ENCODE measurements around the gene IL33. TPM values are rescaled to one million over a fixed set of nuclear protein-coding genes. Genes with fewer than 3 reads are reported as not detected.

The IL33 gene
- polyA plus RNA-seq, 1 of the 3 experiments (the other 2 are of a cell fraction), result not detected

DNA sequence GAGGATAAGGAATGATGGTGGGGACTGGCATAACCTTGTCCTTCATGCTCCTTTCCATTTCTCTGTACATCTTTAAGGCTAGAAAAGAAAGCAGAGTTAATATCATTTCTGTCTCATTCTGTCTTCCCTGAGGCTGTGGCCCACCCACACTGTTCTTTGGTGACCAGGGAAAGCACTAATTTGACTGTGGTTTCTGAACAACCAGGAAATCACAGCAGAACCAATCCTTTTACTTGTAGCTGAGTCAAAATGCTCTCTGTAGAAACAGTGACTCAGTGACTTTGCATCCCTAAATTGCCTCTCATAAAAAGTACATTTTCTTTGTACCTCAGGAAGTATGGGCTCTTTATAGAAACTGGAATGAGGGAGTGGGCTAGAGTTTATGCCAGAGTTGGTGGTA lies 28.1 kb downstream of the IL33 start:
- Histone ChIP-seq H4K20me1 (ENCODE audit: insufficient read depth) (no peaks in the 10 kb centered on the region), H3F3A (replicated peaks; ENCODE audit: insufficient read depth) (no peaks in the 10 kb centered on the region), H3K36me3 (replicated peaks in 1 of 2; ENCODE audit: control insufficient read depth in 1 of 2, insufficient read depth in 2 of 2, low read length in 1 of 2) (no peaks in the 10 kb centered on the region), H3K4me3 (ENCODE audit: low read depth in 2 of 2, low read length in 1 of 2) (no peak overlapping the region), H3K79me2 (ENCODE audit: insufficient read depth) (no peaks in the 10 kb centered on the region), H3K27me3 (ENCODE audit: insufficient read depth) (no peaks in the 10 kb centered on the region), H3K4me2 (no peak overlapping the region), H3K27ac (ENCODE audit: low read depth in 2 of 2, low read length in 1 of 2) (no peak overlapping the region), H3K9me3 (no peaks in the 10 kb centered on the region), H3K9ac (no peak overlapping the region), H3K9me2 (no peaks in the 10 kb centered on the region), H3K4me1 (ENCODE audit: control insufficient read depth in 1 of 2, insufficient read depth in 2 of 2, low read depth in 1 of 2, low read length in 1 of 2) (no peaks in the 10 kb centered on the region), H2AFZ (ENCODE audit: low read depth) (peak overlapping the region; percentile 22; the same call in 1 of the 2 replicates)
- POLR2A ChIA-PET, result no interaction called here
- DNase-seq, result no peak
- CTCF ChIA-PET, result no interaction called here
- no peak for TF ChIP-seq CTCF (IDR thresholded peaks at IDR 0.05)
- no peak for TF ChIP-seq PBX3 (IDR thresholded peaks at IDR 0.05)
- no peak for TF ChIP-seq USF1 (IDR thresholded peaks at IDR 0.05; ENCODE audit: borderline replicate concordance, low read depth)
- TF ChIP-seq REST (IDR thresholded peaks at IDR 0.05; ENCODE audit: low read depth, low read length), result no peak
- no peak for TF ChIP-seq GATA2 (CRISPR knock-in tag; IDR thresholded peaks at IDR 0.05)

- Histone ChIP-seq H4K20me1 (ENCODE audit: insufficient read depth) (no peaks in the 10 kb centered on the region), H3K9ac (no peak overlapping the region), H3K27ac (ENCODE audit: low read depth in 2 of 2, low read length in 1 of 2) (no peak overlapping the region), H3K27me3 (ENCODE audit: insufficient read depth) (no peaks in the 10 kb centered on the region), H3K79me2 (ENCODE audit: insufficient read depth) (no peaks in the 10 kb centered on the region), H3K4me3 (ENCODE audit: low read depth in 2 of 2, low read length in 1 of 2) (no peak overlapping the region), H3K9me3 (no peaks in the 10 kb centered on the region), H3K4me1 (ENCODE audit: control insufficient read depth in 1 of 2, insufficient read depth in 2 of 2, low read depth in 1 of 2, low read length in 1 of 2) (no peaks in the 10 kb centered on the region), H3K4me2 (no peak overlapping the region), H3F3A (replicated peaks; ENCODE audit: insufficient read depth) (no peaks in the 10 kb centered on the region), H3K36me3 (replicated peaks in 1 of 2; ENCODE audit: control insufficient read depth in 1 of 2, insufficient read depth in 2 of 2, low read length in 1 of 2) (no peaks in the 10 kb centered on the region), H3K9me2 (no peaks in the 10 kb centered on the region), H2AFZ (ENCODE audit: low read depth) (no peak overlapping the region)
- ChIA-PET CTCF (interaction anchor here (0.6 to 1.4 kb wide), 2 partner anchors 11 to 18 kb away, joined by 3 read pairs; no protein-coding TSS in a partner anchor), POLR2A (no interaction called here)
- DNase-seq, result no peak
- WGBS (ENCODE audit: low lambda C conversion rate), result 31% methylated on average over 4 of the region's 4 CpGs
- no peak for TF ChIP-seq FOXJ3 (CRISPR knock-in tag; IDR thresholded peaks at IDR 0.05)
- TF ChIP-seq EP300 (IDR thresholded peaks at IDR 0.05; ENCODE audit: borderline replicate concordance in 1 of 2, low read depth in 1 of 2, low read length in 1 of 2), result no peak
- no peak for TF ChIP-seq MXI1 (IDR thresholded peaks at IDR 0.05; ENCODE audit: low read depth, low read length)
- no peak for TF ChIP-seq PBX3 (IDR thresholded peaks at IDR 0.05)
- no peak for TF ChIP-seq CTCF (IDR thresholded peaks at IDR 0.05)
- no peak for TF ChIP-seq USF1 (IDR thresholded peaks at IDR 0.05; ENCODE audit: borderline replicate concordance, low read depth)
- TF ChIP-seq, protein P1, sequence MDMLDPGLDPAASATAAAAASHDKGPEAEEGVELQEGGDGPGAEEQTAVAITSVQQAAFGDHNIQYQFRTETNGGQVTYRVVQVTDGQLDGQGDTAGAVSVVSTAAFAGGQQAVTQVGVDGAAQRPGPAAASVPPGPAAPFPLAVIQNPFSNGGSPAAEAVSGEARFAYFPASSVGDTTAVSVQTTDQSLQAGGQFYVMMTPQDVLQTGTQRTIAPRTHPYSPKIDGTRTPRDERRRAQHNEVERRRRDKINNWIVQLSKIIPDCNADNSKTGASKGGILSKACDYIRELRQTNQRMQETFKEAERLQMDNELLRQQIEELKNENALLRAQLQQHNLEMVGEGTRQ (IDR thresholded peaks at IDR 0.05; ENCODE audit: borderline replicate concordance, low read depth, low read length), result no peak
- TF ChIP-seq EZH2phosphoT487 (IDR thresholded peaks at IDR 0.05; ENCODE audit: borderline replicate concordance, low read depth), result no peak
These were observed 31.7 kb downstream of the IL33 start for GRCh38 chr9:6247266-6247665.

All from SK-N-SH (cell line).